Urinary bladder (tissue), 4 donors: Measurements from ENCODE around the gene PHC2. TPM values are rescaled to one million over a fixed set of nuclear protein-coding genes. Genes with fewer than 3 reads are reported as not detected.

ENCODE experiments used
- DNase-seq: peaks from one replicate; pipeline ENCODE4 v3.0.0-alpha.2; 2015; ENCODE audit errors: extremely low spot score
- H3K27ac ChIP-seq: one replicate; pipeline ENCODE4 v1.5.1; 2013; ENCODE audit warnings: low read depth, mild to moderate bottlenecking, moderate library complexity
- H3K36me3 ChIP-seq: one replicate; pipeline ENCODE4 v1.6.1; 2013; ENCODE audit warnings: mild to moderate bottlenecking, moderate library complexity; ENCODE audit not compliant: insufficient read depth
- H3K4me1 ChIP-seq: one replicate; pipeline ENCODE4 v1.6.1; 2013; ENCODE audit warnings: mild to moderate bottlenecking, moderate library complexity; ENCODE audit not compliant: insufficient read depth
- H3K4me3 ChIP-seq: one replicate; pipeline ENCODE4 v1.5.1; 2013; ENCODE audit warnings: low read depth, low read length
- WGBS: extraction: QIAGEN DNeasy Blood & Tissue Kit; methylation state at CpG from one replicate; pipeline ENCODE4 v1.1.7; 2013; 5-methylcytosine and 5-hydroxymethylcytosine counted together
- polyA plus RNA-seq: library from polyadenylated mRNA; stranded (reverse); fragments of 200-250 nt; gene quantifications from one replicate; pipeline ENCODE4 v1.2.3, GENCODE V29; 2013
- total RNA-seq: library from RNA; depleted of rRNA; stranded (reverse); fragments of >200 nt; gene quantifications from one replicate; pipeline ENCODE4 v1.2.3, GENCODE V29; 2014
- donor health status: healthy with polysubstance abuse.
- donor health status: healthy.

PHC2 gene
- total and polyA plus RNA-seq, 2 donors, result 49.2 to 179 TPM

- DNase-seq, result no peak
- no peaks in the 10 kb centered on the region for H3K36me3 ChIP-seq
- 47% methylated on average over 11 of the region's 11 CpGs for WGBS
- no peak overlapping the region for H3K4me3 ChIP-seq
- no peak overlapping the region for H3K27ac ChIP-seq
- H3K4me1 ChIP-seq, result no peaks in the 10 kb centered on the region
Measured at GRCh38 chr1:33361532-33362235, 69.2 kb downstream of the PHC2 start.

GRCh38 chr1:33360367-33360766 is 70.5 kb downstream of the PHC2 start:
- H3K4me1 ChIP-seq, result no peaks in the 10 kb centered on the region
- no peaks in the 10 kb centered on the region for H3K36me3 ChIP-seq
- H3K4me3 ChIP-seq, result no peak overlapping the region
- DNase-seq, result no peak
- no peak overlapping the region for H3K27ac ChIP-seq
- 49% methylated on average over 1 of the region's 1 CpG for WGBS

- Histone ChIP-seq H3K36me3 (no peaks in the 10 kb centered on the region), H3K4me3 (no peak overlapping the region), H3K4me1 (no peaks in the 10 kb centered on the region), H3K27ac (no peak overlapping the region)
- WGBS, result 83% methylated on average over 2 of the region's 2 CpGs
- DNase-seq, result no peak
Measured at GRCh38 chr1:33359931-33360330, 71.0 kb downstream of the PHC2 start.

GRCh38 chr1:33358795-33359503 is 71.9 kb downstream of the PHC2 start:
- no peak for DNase-seq
- no peaks in the 10 kb centered on the region for H3K4me1 ChIP-seq
- 79% methylated on average over 3 of the region's 3 CpGs for WGBS
- H3K4me3 ChIP-seq, result no peak overlapping the region
- H3K36me3 ChIP-seq, result no peaks in the 10 kb centered on the region
- no peak overlapping the region for H3K27ac ChIP-seq

- no peak overlapping the region for H3K4me3 ChIP-seq
- no peaks in the 10 kb centered on the region for H3K4me1 ChIP-seq
- WGBS, result 38% methylated on average over 4 of the region's 4 CpGs
- H3K27ac ChIP-seq, result no peak overlapping the region
- H3K36me3 ChIP-seq, result no peaks in the 10 kb centered on the region
- no peak for DNase-seq
Measured at GRCh38 chr1:33358114-33358794, 72.6 kb downstream of the PHC2 start.

- H3K27ac ChIP-seq, result no peak overlapping the region
- DNase-seq, result no peak
- no peak overlapping the region for H3K4me3 ChIP-seq
- H3K4me1 ChIP-seq, result no peaks in the 10 kb centered on the region
- H3K36me3 ChIP-seq, result no peaks in the 10 kb centered on the region
- WGBS, result 88% methylated on average over 5 of the region's 5 CpGs
Measured at GRCh38 chr1:33357099-33357498, 73.8 kb downstream of the PHC2 start.

- H3K4me1 ChIP-seq, result no peaks in the 10 kb centered on the region
- no peak overlapping the region for H3K27ac ChIP-seq
- DNase-seq, result no peak
- no peak overlapping the region for H3K4me3 ChIP-seq
- 93% methylated on average over 16 of the region's 16 CpGs for WGBS
- no peaks in the 10 kb centered on the region for H3K36me3 ChIP-seq
Measured at GRCh38 chr1:33354707-33355316, 76.1 kb downstream of the PHC2 start.

- DNase-seq, result no peak
- H3K27ac ChIP-seq, result no peak overlapping the region
- WGBS, result 90% methylated on average over 5 of the region's 5 CpGs
- no peaks in the 10 kb centered on the region for H3K36me3 ChIP-seq
- H3K4me1 ChIP-seq, result no peaks in the 10 kb centered on the region
- no peak overlapping the region for H3K4me3 ChIP-seq
Measured at GRCh38 chr1:33353531-33353930, 77.4 kb downstream of the PHC2 start.

- H3K4me1 ChIP-seq, result no peaks in the 10 kb centered on the region
- no peak for DNase-seq
- H3K36me3 ChIP-seq, result no peaks in the 10 kb centered on the region
- H3K4me3 ChIP-seq, result no peak overlapping the region
- no peak overlapping the region for H3K27ac ChIP-seq
- 89% methylated on average over 6 of the region's 6 CpGs for WGBS
Measured at GRCh38 chr1:33351281-33351660, 79.6 kb downstream of the PHC2 start.

GRCh38 chr1:33350611-33351280 is 80.1 kb downstream of the PHC2 start:
- no peak overlapping the region for H3K27ac ChIP-seq
- H3K36me3 ChIP-seq, result no peaks in the 10 kb centered on the region
- no peaks in the 10 kb centered on the region for H3K4me1 ChIP-seq
- no peak for DNase-seq
- WGBS, result 44% methylated on average over 6 of the region's 6 CpGs
- peak overlapping the region; percentile 98 for H3K4me3 ChIP-seq

- Histone ChIP-seq H3K4me1 (no peaks in the 10 kb centered on the region), H3K4me3 (peak overlapping the region; percentile 98)
- WGBS, result under 1% methylated on average over 94 of the region's 104 CpGs
Measured at GRCh38 chr1:33349778-33350610, 80.9 kb downstream of the PHC2 start.

GRCh38 chr1:33349081-33349759 is 81.7 kb downstream of the PHC2 start:
- no peak for DNase-seq
- peak overlapping the region; percentile 98 for H3K4me3 ChIP-seq
- H3K36me3 ChIP-seq, result no peaks in the 10 kb centered on the region
- WGBS, result under 1% methylated on average over 78 of the region's 78 CpGs
- peaks cover 3% of the 10 kb centered on the region for H3K4me1 ChIP-seq
- H3K27ac ChIP-seq, result peak overlapping the region; percentile 98

More at GRCh38 chr1:33349778-33350610, 80.9 kb downstream of the PHC2 start:
- Histone ChIP-seq H3K27ac (peak overlapping the region; percentile 98), H3K36me3 (no peaks in the 10 kb centered on the region)
- DNase-seq, result no peak
